Activated CD4-positive, alpha-beta T cell treated with anti-CD3 and anti-CD28 coated beads, Interleukin-2, amount 50 U/mL, for 24 hours (primary cell): ENCODE measurements around the gene GNAQ.

Experiments
- DNase-seq, 2 donors: peaks; one replicate each; pipeline ENCODE4 v3.0.0-alpha.2; 2020; ENCODE audit warnings: low read depth in 1 of 2, low spot score in 1 of 2

The GNAQ gene

GRCh38 chr9:77945798-77946197 is 85.8 kb downstream of the GNAQ start:
- no peak for DNase-seq

GRCh38 chr9:77944556-77945243 is 86.9 kb downstream of the GNAQ start:
- no peak for DNase-seq

GRCh38 chr9:77943057-77943456 is 88.6 kb downstream of the GNAQ start:
- DNase-seq = no peak

GRCh38 chr9:77939149-77939668 is 92.4 kb downstream of the GNAQ start:
- DNase-seq = no peak

- no peak for DNase-seq
These were observed 93.4 kb downstream of the GNAQ start for GRCh38 chr9:77938163-77938562.

- DNase-seq = no peak
These were observed 95.6 kb downstream of the GNAQ start for GRCh38 chr9:77935974-77936373.

GRCh38 chr9:77935211-77935610 is 96.4 kb downstream of the GNAQ start:
- no peak for DNase-seq

- DNase-seq = no peak
These were observed 97.6 kb downstream of the GNAQ start for GRCh38 chr9:77933976-77934375.

- no peak for DNase-seq
These were observed 98.6 kb downstream of the GNAQ start for GRCh38 chr9:77933019-77933418.

- no peak for DNase-seq
These were observed 101.7 kb downstream of the GNAQ start for GRCh38 chr9:77929942-77930341.

GRCh38 chr9:77927265-77927664 is 104.3 kb downstream of the GNAQ start:
- no peak for DNase-seq

GRCh38 chr9:77926371-77926878 is 105.2 kb downstream of the GNAQ start:
- DNase-seq = no peak

- DNase-seq = no peak
These were observed 109.0 kb downstream of the GNAQ start for GRCh38 chr9:77922591-77922990.

- no peak for DNase-seq
These were observed 113.8 kb downstream of the GNAQ start for GRCh38 chr9:77917800-77918199.

- no peak for DNase-seq
These were observed 114.8 kb downstream of the GNAQ start for GRCh38 chr9:77916820-77917219.

- no peak for DNase-seq
These were observed 115.2 kb downstream of the GNAQ start for GRCh38 chr9:77916410-77916819.

- DNase-seq = no peak
These were observed 115.9 kb downstream of the GNAQ start for GRCh38 chr9:77915744-77916143.

GRCh38 chr9:77912895-77913693 is 118.5 kb downstream of the GNAQ start:
- no peak for DNase-seq

GRCh38 chr9:77911928-77912327 is 119.7 kb downstream of the GNAQ start:
- no peak for DNase-seq

- DNase-seq = no peak
These were observed 121.4 kb downstream of the GNAQ start for GRCh38 chr9:77910194-77910621.

GRCh38 chr9:77909306-77909705 is 122.3 kb downstream of the GNAQ start:
- no peak for DNase-seq

GRCh38 chr9:77908293-77908692 is 123.3 kb downstream of the GNAQ start:
- no peak for DNase-seq
